NCI-H2171 treated with DMSO at 0.1 percent for 48 hours (cell line): ENCODE results near the gene RPRD1A.
"Not testable (repeated sequence)": the region's sequence is repeated elsewhere in the genome, so short reads cannot be mapped to it uniquely, and the experiment has no call there.

Experiments used
- DNase-seq: peaks from one replicate; lab custom pipeline; 2025; lab: John Stamatoyannopoulos, UW

The RPRD1A gene

GRCh38 chr18:36031407-36031806 is 36.0 kb downstream of the RPRD1A start:
- no peak for DNase-seq

GRCh38 chr18:36028859-36029258 is 38.5 kb downstream of the RPRD1A start:
- no peak for DNase-seq

- no peak for DNase-seq
Observed at GRCh38 chr18:36025025-36025424, 42.3 kb downstream of the RPRD1A start.

- DNase-seq, result not testable (repeated sequence)
Observed at GRCh38 chr18:36024241-36024640, 43.1 kb downstream of the RPRD1A start.

- DNase-seq, result no peak
Observed at GRCh38 chr18:36023336-36023735, 44.0 kb downstream of the RPRD1A start.

- DNase-seq, result no peak
Observed at GRCh38 chr18:36020174-36020711, 47.1 kb downstream of the RPRD1A start.

- no peak for DNase-seq
Observed at GRCh38 chr18:36017232-36017631, 50.1 kb downstream of the RPRD1A start.

GRCh38 chr18:36015629-36016028 is 51.7 kb downstream of the RPRD1A start:
- DNase-seq, result no peak

- no peak for DNase-seq
Observed at GRCh38 chr18:36012891-36013290, 54.5 kb downstream of the RPRD1A start.

GRCh38 chr18:36009214-36009613 is 58.1 kb downstream of the RPRD1A start:
- no peak for DNase-seq

- no peak for DNase-seq
Observed at GRCh38 chr18:36006997-36007396, 60.4 kb downstream of the RPRD1A start.

GRCh38 chr18:35999925-36000324 is 67.4 kb downstream of the RPRD1A start:
- no peak for DNase-seq

GRCh38 chr18:35998967-35999366 is 68.4 kb downstream of the RPRD1A start:
- no peak for DNase-seq

- DNase-seq, result no peak
Observed at GRCh38 chr18:35993013-35993412, 74.3 kb downstream of the RPRD1A start.

GRCh38 chr18:35991696-35992095 is 75.7 kb downstream of the RPRD1A start:
- DNase-seq, result no peak

- no peak for DNase-seq
Observed at GRCh38 chr18:35983818-35984217, 83.5 kb downstream of the RPRD1A start.

- no peak for DNase-seq
Observed at GRCh38 chr18:35983147-35983546, 84.2 kb downstream of the RPRD1A start.

GRCh38 chr18:35982409-35983114 is 84.8 kb downstream of the RPRD1A start:
- no peak for DNase-seq

- no peak for DNase-seq
Observed at GRCh38 chr18:35979112-35979511, 88.2 kb downstream of the RPRD1A start.

GRCh38 chr18:35974181-35974580 is 93.2 kb downstream of the RPRD1A start:
- DNase-seq, result no peak

- DNase-seq, result no peak
Observed at GRCh38 chr18:35973650-35974049, 93.7 kb downstream of the RPRD1A start.

- DNase-seq, result peak; percentile 91
Observed at GRCh38 chr18:35972197-35973000, 95.0 kb downstream of the RPRD1A start, which contains the start of gene RMP24. Gene RMP24 (plus strand): TSS chr18:35972679.

- DNase-seq, result peak; percentile 64
Observed at GRCh38 chr18:35971661-35972196, 95.6 kb downstream of the RPRD1A start.
